ENCODE measurements around the gene CCNF.

GRCh38 chr16:2456551-2457153 lies 27.4 kb downstream of the CCNF start:
- no peak for TF ChIP-seq CTCF (IDR thresholded peaks at IDR 0.05)
- no peak for TF ChIP-seq EZH2 (IDR thresholded peaks at IDR 0.05)
- TF ChIP-seq EZH2phosphoT487 (IDR thresholded peaks at IDR 0.05) = no peak
